K562 (cell line): ENCODE measurements around the gene OR2L5. TPM values are rescaled to one million over a fixed set of nuclear protein-coding genes. Genes with fewer than 3 reads are reported as not detected.

Experiments
- ATAC-seq: fragments of 200-7000 bp; cut with Tn5 transposase; 3 replicates; pipeline ENCODE4 v1.9.1; 2020; ENCODE audit warnings: moderate library complexity
- BruUV-seq: library from RNA; stranded (reverse); fragments of 400-500 nt; replicated peaks from 2 replicates; lab custom pipeline; 2021; lab: Mats Ljungman, UMichigan
- CTCF ChIA-PET: fragments of 300-600 bp; formaldehyde crosslinking; extraction: SDS; loops from one replicate; lab custom pipeline; 2021; ENCODE audit warnings: low intra/inter-chr PET ratio; lab: Yijun Ruan, JAX
- POLR2A ChIA-PET: fragments of 300-600, 350-650 bp; sonication (Branson Sonifier 250); formaldehyde crosslinking; extraction: SDS; loops from one replicate; lab custom pipeline; 2021; ENCODE audit warnings: antibody characterized with exemption, inconsistent platforms; lab: Yijun Ruan, JAX
- DNase-seq, 4 experiments: peaks; one replicate each; pipeline versions ENCODE4 v3.0.0 to v3.0.0-alpha.2; 2011 to 2018; ENCODE audit warnings: low spot score in 3 of 4, mixed read lengths in 3 of 4; ENCODE audit errors: extremely low read depth in 1 of 4
- FAIRE-seq: peaks from 2 replicates; lab custom pipeline; 2011; peaks lifted over from hg19 to GRCh38; lab: Jason Lieb, UNC
- H2AFZ ChIP-seq: 2 replicates; pipeline ENCODE4 v1.6.0; 2011; ENCODE audit warnings: low read depth, low read length, control low read depth, inconsistent platforms
- H3K27ac ChIP-seq: fragments of 200-600 bp; 3 replicates; pipeline ENCODE4 v1.8.0; 2011; ENCODE audit warnings: low read depth, mild to moderate bottlenecking, control low read depth, inconsistent platforms, low read length, moderate library complexity, mixed read lengths; ENCODE audit errors: extremely low read depth
- H3K27me3 ChIP-seq, 2 experiments: fragments of 300-600 bp in 1 of 2; 2 replicates in 1 of 2; 3 replicates in 1 of 2; pipeline versions ENCODE4 v1.6.0 to v1.8.0; 2011; ENCODE audit warnings: inconsistent platforms in 2 of 2, low read length in 2 of 2, mild to moderate bottlenecking in 1 of 2, mixed read lengths in 1 of 2, moderate library complexity in 1 of 2; ENCODE audit not compliant: control insufficient read depth in 2 of 2, insufficient read depth in 2 of 2
- H3K36me3 ChIP-seq: fragments of 300-600 bp; 3 replicates; pipeline ENCODE4 v1.8.0; 2011; ENCODE audit warnings: mild to moderate bottlenecking, low read length, inconsistent platforms; ENCODE audit not compliant: control insufficient read depth, insufficient read depth
- H3K4me1 ChIP-seq, 2 experiments: fragments of 200-600 bp in 1 of 2; replicated peaks in 1 of 2; 2 replicates in 1 of 2; 3 replicates in 1 of 2; pipeline versions ENCODE4 v1.5.1 to v1.8.0; 2011; ENCODE audit warnings: inconsistent platforms in 2 of 2, low read length in 2 of 2, mild to moderate bottlenecking in 1 of 2, mixed read lengths in 1 of 2, moderate library complexity in 1 of 2; ENCODE audit not compliant: control insufficient read depth in 2 of 2, insufficient read depth in 2 of 2
- H3K4me2 ChIP-seq: 2 replicates; pipeline ENCODE4 v1.6.1; 2011; ENCODE audit warnings: low read length, control low read depth, inconsistent platforms, mixed read lengths; ENCODE audit not compliant: insufficient read depth
- H3K4me3 ChIP-seq: fragments of 200-600 bp; sonication (generic), shearing (Covaris generic); 2 replicates; pipeline ENCODE4 v1.5.1; 2016; ENCODE audit warnings: control low read depth, inconsistent platforms
- H3K79me2 ChIP-seq: fragments of 200-600 bp; 3 replicates; pipeline ENCODE4 v1.8.0; 2011; ENCODE audit warnings: low read length, inconsistent platforms; ENCODE audit not compliant: control insufficient read depth, insufficient read depth
- H3K9ac ChIP-seq, 2 experiments: 2 replicates each; pipeline versions ENCODE4 v1.6.0 to v1.6.1; 2011; ENCODE audit warnings: low read depth in 2 of 2, low read length in 2 of 2, control low read depth in 1 of 2, inconsistent platforms in 1 of 2, mild to moderate bottlenecking in 1 of 2, mixed read lengths in 1 of 2; ENCODE audit not compliant: insufficient read depth in 1 of 2
- H3K9me1 ChIP-seq: one replicate; pipeline ENCODE4 v1.6.0; 2011; ENCODE audit warnings: inconsistent platforms, mild to moderate bottlenecking, low read length, moderate library complexity; ENCODE audit not compliant: control insufficient read depth, insufficient read depth
- H3K9me3 ChIP-seq: replicated peaks from 2 replicates; pipeline ENCODE4 v1.5.1; 2011; ENCODE audit warnings: low read depth, low read length, inconsistent platforms; ENCODE audit not compliant: control insufficient read depth, insufficient read depth
- H4K20me1 ChIP-seq: replicated peaks from 2 replicates; pipeline ENCODE4 v1.6.1; 2011; ENCODE audit warnings: low read length, inconsistent platforms, mixed read lengths; ENCODE audit not compliant: control insufficient read depth, insufficient read depth
- C11orf30 ChIP-seq: fragments of 450-650 bp; IDR thresholded peaks from 2 replicates; pipeline ENCODE4 v1.6.1; 2016; ENCODE audit warnings: low read depth, mild to moderate bottlenecking
- DDX20 ChIP-seq: fragments of 450-650 bp; IDR thresholded peaks from 2 replicates; pipeline ENCODE4 v1.6.1; 2016; ENCODE audit warnings: missing genetic modification characterization, low read depth, mild to moderate bottlenecking, missing compliant biosample characterization, moderate library complexity
- GABPB2 ChIP-seq: fragments of 250-450 bp; sonication (Bioruptor Pico); conservative IDR thresholded peaks from 2 replicates; pipeline ENCODE4 v1.5.1; 2021; ENCODE audit warnings: mild to moderate bottlenecking
- KAT8 ChIP-seq: fragments of 450-650 bp; IDR thresholded peaks from 2 replicates; pipeline ENCODE4 v1.6.1; 2016; ENCODE audit warnings: low read depth, mild to moderate bottlenecking
- MIER1 ChIP-seq: fragments of 450-650 bp; IDR thresholded peaks from 2 replicates; pipeline ENCODE4 v1.6.1; 2016; ENCODE audit warnings: antibody characterized with exemption, mild to moderate bottlenecking, low read depth
- POLR2G ChIP-seq: fragments of 200-400 bp; formaldehyde crosslinking; IDR thresholded peaks from 2 replicates; pipeline ENCODE4 v1.6.1; 2017; ENCODE audit warnings: low read depth, mild to moderate bottlenecking, antibody characterized with exemption, low read length, moderate library complexity
- U2AF2 ChIP-seq: fragments of 200-400 bp; formaldehyde crosslinking; optimal IDR thresholded peaks from 2 replicates; pipeline ENCODE3; 2017; ENCODE audit warnings: low read depth, mild to moderate bottlenecking, low read length
- ZFPM2 ChIP-seq: fragments of 250-450 bp; sonication (Bioruptor Pico); IDR thresholded peaks from 2 replicates; pipeline ENCODE4 v1.5.1; 2022; ENCODE audit warnings: mild to moderate bottlenecking
- ZNF318 ChIP-seq, 2 experiments: fragments of 450-650 bp; IDR thresholded peaks; 2 replicates each; pipeline ENCODE4 v1.6.1; 2016; ENCODE audit warnings: mild to moderate bottlenecking in 2 of 2, borderline replicate concordance in 1 of 2, low read depth in 1 of 2, moderate library complexity in 1 of 2
- WGBS: fragments of 100-300 bp; shearing (Covaris generic); methylation state at CpG from one replicate; pipeline ENCODE4 v1.1.6; 2016; ENCODE audit warnings: low coverage, mixed read lengths; ENCODE audit not compliant: insufficient coverage; ENCODE audit errors: missing lambda C conversion rate; 5-methylcytosine and 5-hydroxymethylcytosine counted together
- in situ Hi-C: fragments of 300-500 bp; cut with MboI; formaldehyde crosslinking; loops from 4 replicates; pipeline ENCODE4 v1.15.0; 2018; ENCODE audit warnings: inconsistent platforms, mixed read lengths
- intact Hi-C: fragments of 100-400 bp; cut with micrococcal nuclease; formaldehyde crosslinking; loops from 2 replicates; pipeline ENCODE4 v1.14.2; 2022
- polyA plus RNA-seq, 8 experiments: library from polyadenylated mRNA; depleted of rRNA in 4 of 8; stranded (reverse) in 5 of 8; unstranded in 3 of 8; fragments of >200 nt; fragmentation: Nextera tagmentation in 2 of 8; fragmentation: Illumina TruSeq in 1 of 8; extraction: Ambion mirVana in 2 of 8; extraction: Trizol in 1 of 8; gene quantifications; 2 replicates each; pipeline versions ENCODE4 v1.2.1 to v1.2.3, GENCODE V29; 2011 to 2014; ENCODE audit warnings: inconsistent platforms in 1 of 8, missing spikeins in 1 of 8
- total RNA-seq, 7 experiments: library from RNA; depleted of rRNA in 6 of 7; stranded (reverse); fragments of >200 nt in 6 of 7; fragmentation: Illumina TruSeq in 2 of 7; extraction: Trizol in 2 of 7; gene quantifications; 2 replicates each; pipeline versions ENCODE4 v1.2.1 to v1.2.3, GENCODE V29; 2011 to 2021; ENCODE audit warnings: low replicate concordance in 1 of 7
- TF ChIP-seq, protein P1 (sequence below), 3 experiments: fragments of 200-800 bp in 1 of 3; sonication (Bioruptor generic) in 1 of 3; sonication (generic) in 1 of 3; formaldehyde crosslinking in 1 of 3; IDR thresholded peaks; 2 replicates each; pipeline versions ENCODE4 v1.6.1 to v1.8.0; 2016 to 2022; ENCODE audit warnings: mild to moderate bottlenecking in 2 of 3, missing compliant biosample characterization in 2 of 3, missing genetic modification characterization in 2 of 3, missing genetic modification reagents in 1 of 3

The OR2L5 gene
- total and polyA plus RNA-seq, 9 of the 15 experiments (the other 6 are each of a cell fraction or from before 2014, with no cell fraction given): 0.03 TPM; not detected in 8

DNA sequence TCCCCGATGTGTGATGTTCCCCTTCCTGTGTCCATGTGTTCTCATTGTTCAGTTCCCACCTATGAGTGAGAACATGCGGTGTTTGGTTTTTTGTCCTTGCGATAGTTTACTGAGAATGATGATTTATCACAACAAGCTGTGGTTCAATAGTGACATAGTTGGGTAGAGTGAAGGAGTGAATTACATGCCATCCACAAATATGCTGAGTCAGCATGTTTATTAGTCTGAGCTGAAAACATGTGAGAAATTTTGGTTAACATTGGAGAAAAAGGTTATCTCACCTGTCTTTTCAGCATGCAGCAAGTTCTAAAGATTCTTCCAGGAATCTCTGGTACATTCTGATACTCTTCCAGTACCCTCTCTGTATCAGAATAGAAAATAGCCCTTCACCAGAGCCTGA is 52.1 kb downstream of the OR2L5 start:
- Histone ChIP-seq H3K27ac (no peak overlapping the region), H3K79me2 (no peaks in the 10 kb centered on the region), H3K9ac (no peak overlapping the region), H3K4me3 (no peak overlapping the region), H3K4me2 (no peak overlapping the region), H3K27me3 (no peaks in the 10 kb centered on the region), H3K4me1 (no peaks in the 10 kb centered on the region), H3K36me3 (no peaks in the 10 kb centered on the region), H3K9me3 (0 out of 2 replicates have a peak, but pooled peaks cover 1% of the 10 kb centered on the region), H2AFZ (no peak overlapping the region), H3K9me1 (no peaks in the 10 kb centered on the region), H4K20me1 (no peaks in the 10 kb centered on the region)
- ChIA-PET CTCF (no interaction called here), POLR2A (no interaction called here)
- no TSS peak for BruUV-seq
- intact Hi-C loops (no loop called here), in situ Hi-C loops (no loop called here)
- ATAC-seq: no peak
- DNase-seq: no peak
- FAIRE-seq: no peak
- 8% methylated on average over 2 of the region's 3 CpGs for WGBS
- TF ChIP-seq U2AF2 (no peak), KAT8 (no peak), POLR2G (no peak), C11orf30 (peak; percentile 97), DDX20 (no peak), ZNF318 (IDR thresholded peaks at IDR 0.05; ENCODE audit: borderline replicate concordance in 1 of 2, low read depth in 1 of 2) (no peak), MIER1 (no peak), GABPB2 (CRISPR knock-in tag) (no peak), ZFPM2 (no peak)
- TF ChIP-seq, protein P1, sequence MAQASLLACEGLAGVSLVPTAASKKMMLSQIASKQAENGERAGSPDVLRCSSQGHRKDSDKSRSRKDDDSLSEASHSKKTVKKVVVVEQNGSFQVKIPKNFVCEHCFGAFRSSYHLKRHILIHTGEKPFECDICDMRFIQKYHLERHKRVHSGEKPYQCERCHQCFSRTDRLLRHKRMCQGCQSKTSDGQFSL (CRISPR knock-in tag; IDR thresholded peaks at IDR 0.05): no peak
- TF ChIP-seq, protein P1 (tag; IDR thresholded peaks at IDR 0.05): no peak
